Heart left ventricle (tissue), 16 donors: Measurements from ENCODE around the gene MAN2B2. TPM values are rescaled to one million over a fixed set of nuclear protein-coding genes. Genes with fewer than 3 reads are reported as not detected.

Source experiments
- ATAC-seq, 4 donors: fragments of 200-7000 bp; cut with Tn5 transposase; one replicate each; pipeline ENCODE4 v1.9.1; 2020 to 2022; ENCODE audit warnings: moderate library complexity in 4 of 4, mild to moderate bottlenecking in 3 of 4, moderate number of reproducible peaks in 1 of 4
- DNase-seq, 5 donors: peaks; one replicate each; pipeline ENCODE4 v3.0.0-alpha.2; 2020
- H3K27ac ChIP-seq, 12 donors: fragments of 200-600 bp; sonication (generic) in 4 of 12; one replicate each; pipeline versions ENCODE4 v1.5.0 to v1.8.0; 2016 to 2022; ENCODE audit warnings: mild to moderate bottlenecking in 2 of 12
- H3K27me3 ChIP-seq, 9 donors: fragments of 200-600 bp; sonication (generic) in 2 of 9; one replicate each; pipeline versions ENCODE4 v1.5.1 to v1.8.0; 2016 to 2022; ENCODE audit warnings: mild to moderate bottlenecking in 3 of 9
- H3K36me3 ChIP-seq, 9 donors: fragments of 200-600 bp; sonication (generic) in 2 of 9; one replicate each; pipeline versions ENCODE4 v1.5.0 to v1.8.0; 2018 to 2022; ENCODE audit warnings: mild to moderate bottlenecking in 2 of 9
- H3K4me1 ChIP-seq, 12 donors: fragments of 200-600 bp; sonication (generic) in 4 of 12; one replicate each; pipeline versions ENCODE4 v1.5.0 to v1.8.0; 2016 to 2022; ENCODE audit warnings: mild to moderate bottlenecking in 3 of 12
- H3K4me3 ChIP-seq, 12 donors: fragments of 200-600 bp; sonication (generic) in 4 of 12; one replicate each; pipeline versions ENCODE4 v1.5.0 to v1.8.0; 2017 to 2022; ENCODE audit warnings: mild to moderate bottlenecking in 9 of 12, moderate library complexity in 4 of 12
- H3K9me3 ChIP-seq, 12 donors: fragments of 200-600 bp; sonication (generic) in 4 of 12; one replicate each; pipeline versions ENCODE4 v1.5.0 to v1.8.0; 2016 to 2022; ENCODE audit warnings: mild to moderate bottlenecking in 1 of 12
- POLR2A ChIP-seq, 2 donors: fragments of 450-650 bp; IDR thresholded peaks; one replicate each; pipeline ENCODE4 v1.6.1; 2017; ENCODE audit warnings: antibody characterized with exemption in 2 of 2, mild to moderate bottlenecking in 2 of 2, moderate library complexity in 2 of 2
- WGBS, 4 donors: extraction: QIAGEN DNeasy Blood & Tissue Kit in 2 of 4; methylation state at CpG; one replicate each; pipeline versions ENCODE4 v1.1.5 to v1.1.7; 2013 to 2018; 5-methylcytosine and 5-hydroxymethylcytosine counted together
- intact Hi-C, 10 donors: fragments of 100-400 bp; cut with DNase I; formaldehyde crosslinking; loops; one replicate each; pipeline versions ENCODE4 v1.11.1 to v1.14.2; 2022
- polyA plus RNA-seq, 2 donors: library from polyadenylated mRNA; stranded (reverse); fragments of 200-250 nt; gene quantifications; one replicate each; pipeline ENCODE4 v1.2.3, GENCODE V29; 2013
- total RNA-seq, 9 donors: library from RNA; depleted of rRNA in 2 of 9; stranded (reverse); fragments of >200 nt in 2 of 9; fragmentation: NEBNext Ultra II Directional in 3 of 9; extraction: Animal tissue kit (Norgen Biotek cat#: 25700) in 3 of 9; gene quantifications; one replicate each; pipeline versions ENCODE4 v1.1.0 to v1.2.4, GENCODE V29; 2016 to 2023
- TF ChIP-seq, protein P1 (sequence below), 12 donors: fragments of 200-600 bp; sonication (generic) in 4 of 12; IDR thresholded peaks; one replicate each; pipeline versions ENCODE4 v1.5.0 to v1.8.0; 2018 to 2022; ENCODE audit warnings: antibody characterized with exemption in 12 of 12, mild to moderate bottlenecking in 5 of 12
- donor health status: ischemic (EF 13 %, LVEDD 7.1; RV severe dilation, severe dysfunction).
- donor health status: healthy with polysubstance abuse.
- donor health status: DM: no; HTN: yes; CAD: no.
- donor health status: DM: no; HTN: no; CAD: no.
- donor health status: ischemic (EF 25% LVEDD 6.9; RV normal size, moderate dysfunction).
- donor health status: ischemic (EF 25% LVEDD 5.7; RV mildly dilated, moderate dysfunction).
- donor health status: healthy.
- donor health status: DM: yes; HTN: yes; CAD: no.
- donor health status: ischemic (EF 35%, LVEDD 5.7; RV mildly dilated, moderate dysfunction).
- donor health status: nonischemic (EF 11% LVEDD 7.7; RV severe dilation, severe dysfunction).
- donor health status: DM: yes; HTN: yes; CAD: no.
- donor health status: PGD.
- donor health status: ischemic (EF 29% LVEDD 5.4; RV normal size, mild dysfunction).
- donor health status: nonischemic (EF 23%, LVEDD 6.1; RV moderate dilation, normal function).

MAN2B2 gene
- total and polyA plus RNA-seq, 11 donors: 4.4 to 33.6 (median 19.8) TPM

GRCh38 chr4:6550821-6551220 is 24.2 kb upstream of the MAN2B2 start:
- H3K36me3 ChIP-seq: no peaks in the 10 kb centered on the region
- peaks cover 0 to 21% (median 0%) of the 10 kb centered on the region in 9 donors for H3K27me3 ChIP-seq
- intact Hi-C loops: no loop called here
- TF ChIP-seq, protein P1, sequence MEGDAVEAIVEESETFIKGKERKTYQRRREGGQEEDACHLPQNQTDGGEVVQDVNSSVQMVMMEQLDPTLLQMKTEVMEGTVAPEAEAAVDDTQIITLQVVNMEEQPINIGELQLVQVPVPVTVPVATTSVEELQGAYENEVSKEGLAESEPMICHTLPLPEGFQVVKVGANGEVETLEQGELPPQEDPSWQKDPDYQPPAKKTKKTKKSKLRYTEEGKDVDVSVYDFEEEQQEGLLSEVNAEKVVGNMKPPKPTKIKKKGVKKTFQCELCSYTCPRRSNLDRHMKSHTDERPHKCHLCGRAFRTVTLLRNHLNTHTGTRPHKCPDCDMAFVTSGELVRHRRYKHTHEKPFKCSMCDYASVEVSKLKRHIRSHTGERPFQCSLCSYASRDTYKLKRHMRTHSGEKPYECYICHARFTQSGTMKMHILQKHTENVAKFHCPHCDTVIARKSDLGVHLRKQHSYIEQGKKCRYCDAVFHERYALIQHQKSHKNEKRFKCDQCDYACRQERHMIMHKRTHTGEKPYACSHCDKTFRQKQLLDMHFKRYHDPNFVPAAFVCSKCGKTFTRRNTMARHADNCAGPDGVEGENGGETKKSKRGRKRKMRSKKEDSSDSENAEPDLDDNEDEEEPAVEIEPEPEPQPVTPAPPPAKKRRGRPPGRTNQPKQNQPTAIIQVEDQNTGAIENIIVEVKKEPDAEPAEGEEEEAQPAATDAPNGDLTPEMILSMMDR (IDR thresholded peaks at IDR 0.05): no peak
- TF ChIP-seq POLR2A (IDR thresholded peaks at IDR 0.05): no peak
- ATAC-seq (no peak), DNase-seq (no peak)
- H3K9me3 ChIP-seq: peaks cover 0 to 14% (median 0%) of the 10 kb centered on the region in 12 donors
- H3K27ac ChIP-seq: no peak overlapping the region
- H3K4me3 ChIP-seq: no peak overlapping the region
- H3K4me1 ChIP-seq: peaks cover 0 to 16% (median 0%) of the 10 kb centered on the region in 12 donors
- 73 to 93% (median 88%) methylated on average over 3 of the region's 3 CpGs for WGBS, 4 donors

DNA sequence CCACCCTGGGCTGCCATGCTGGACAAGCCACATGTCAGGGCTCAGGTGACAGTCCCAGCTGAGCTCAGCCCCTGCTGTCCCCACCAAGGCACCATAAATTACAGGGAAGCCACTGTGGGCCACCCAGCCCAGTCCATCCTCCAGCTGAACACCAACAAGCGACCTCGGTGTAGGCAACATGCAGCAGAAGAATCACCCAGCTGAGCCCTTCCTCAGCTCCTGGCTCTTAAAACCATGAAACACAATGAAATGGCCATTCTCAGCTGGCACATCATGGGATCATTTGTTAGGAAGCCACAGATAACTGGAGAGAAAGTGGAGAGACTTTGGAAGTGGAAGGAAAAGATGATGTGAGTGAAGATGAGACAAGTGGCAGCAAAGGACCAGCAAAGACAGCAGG is 23.3 kb upstream of the MAN2B2 start:
- Histone ChIP-seq H3K4me1 (peaks cover 0 to 16% (median 0%) of the 10 kb centered on the region in 12 donors), H3K36me3 (no peaks in the 10 kb centered on the region), H3K27ac (no peak overlapping the region), H3K4me3 (no peak overlapping the region), H3K27me3 (peaks cover 0 to 29% (median 0%) of the 10 kb centered on the region in 9 donors), H3K9me3 (peaks cover 0 to 14% (median 0%) of the 10 kb centered on the region in 12 donors)
- no peak for DNase-seq
- WGBS, 4 donors: 94 to 100% (median 97%) methylated on average over 2 of the region's 2 CpGs; no CpG with 5 or more reads in 1 of the 4 donors
- no peak for TF ChIP-seq POLR2A (IDR thresholded peaks at IDR 0.05)
- TF ChIP-seq, protein P1 (IDR thresholded peaks at IDR 0.05): no peak
- ATAC-seq: no peak
- intact Hi-C loops: no loop called here

DNA sequence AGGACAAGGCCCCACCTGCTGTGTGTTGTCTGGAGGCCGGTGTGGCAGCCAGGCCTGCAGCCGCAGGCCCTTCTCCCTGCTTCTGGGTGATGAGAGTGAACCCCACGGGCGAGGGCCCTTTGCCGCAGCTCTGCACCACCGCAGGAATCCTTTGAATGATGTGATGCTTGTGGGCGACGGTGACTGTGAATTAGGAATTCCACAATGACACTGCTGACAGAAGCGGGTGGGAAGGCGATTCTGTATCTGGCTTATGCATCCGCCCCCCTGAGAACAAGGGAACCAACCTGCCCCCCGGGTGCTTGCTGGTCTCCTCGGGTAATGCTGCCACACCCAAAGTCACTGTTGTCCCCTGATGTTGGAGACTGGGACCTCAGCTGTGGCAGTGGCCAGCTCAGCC is 19.5 kb upstream of the MAN2B2 start:
- H3K4me1 ChIP-seq: no peaks in the 10 kb centered on the region
- TF ChIP-seq POLR2A (IDR thresholded peaks at IDR 0.05): no peak
- TF ChIP-seq, protein P1 (IDR thresholded peaks at IDR 0.05): no peak
- H3K36me3 ChIP-seq: no peaks in the 10 kb centered on the region
- H3K27ac ChIP-seq: no peak overlapping the region
- H3K4me3 ChIP-seq: no peak overlapping the region
- WGBS, 4 donors: 77 to 79% (median 78%) methylated on average over 13 of the region's 13 CpGs
- DNase-seq: no peak
- peaks cover 0 to 48% (median 6%) of the 10 kb centered on the region in 9 donors for H3K27me3 ChIP-seq
- intact Hi-C loops: no loop called here
- H3K9me3 ChIP-seq: peaks cover 0 to 14% (median 0%) of the 10 kb centered on the region in 12 donors
- ATAC-seq: no peak

DNA sequence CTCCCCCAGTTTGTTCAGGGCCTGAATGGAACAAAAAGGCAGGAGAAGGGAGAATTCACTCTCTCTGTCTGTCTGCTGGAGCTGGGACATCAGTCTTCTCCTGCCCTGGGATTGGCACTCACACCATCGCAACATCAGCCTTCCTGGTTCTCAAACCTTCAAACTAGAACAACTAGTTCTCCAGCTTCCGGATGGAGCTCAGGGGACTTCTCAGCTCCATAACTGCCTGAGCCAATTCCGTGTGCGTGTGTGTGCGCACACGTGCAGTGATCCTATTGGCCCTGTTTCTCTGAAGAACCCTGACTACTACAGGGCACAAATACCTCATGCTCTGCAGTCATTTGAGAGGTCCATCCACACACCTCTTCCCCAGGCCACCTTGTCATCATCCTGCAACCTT is 18.7 kb upstream of the MAN2B2 start:
- DNase-seq: no peak
- Histone ChIP-seq H3K9me3 (peaks cover 0 to 12% (median 0%) of the 10 kb centered on the region in 12 donors), H3K36me3 (no peaks in the 10 kb centered on the region), H3K27ac (no peak overlapping the region), H3K4me3 (no peak overlapping the region), H3K27me3 (peaks cover 0 to 54% (median 6%) of the 10 kb centered on the region in 9 donors), H3K4me1 (no peaks in the 10 kb centered on the region)
- ATAC-seq: no peak
- intact Hi-C loops: no loop called here
- TF ChIP-seq, protein P1 (IDR thresholded peaks at IDR 0.05): no peak
- TF ChIP-seq POLR2A (IDR thresholded peaks at IDR 0.05): no peak
- WGBS, 4 donors: 74 to 90% (median 86%) methylated on average over 6 of the region's 6 CpGs
